Breast epithelium (tissue), 4 donors: ENCODE data around the gene C20orf144. TPM values are rescaled to one million over a fixed set of nuclear protein-coding genes. Genes with fewer than 3 reads are reported as not detected.

ENCODE experiments used
- DNase-seq, 2 donors: peaks; one replicate each; pipeline ENCODE4 v3.0.0-alpha.2; 2019; ENCODE audit warnings: low spot score in 2 of 2
- H3K27ac ChIP-seq, 2 donors: fragments of 200-600 bp; sonication (generic) in 1 of 2; one replicate each; pipeline ENCODE4 v1.5.1; 2016 to 2019; ENCODE audit warnings: mild to moderate bottlenecking in 1 of 2
- H3K27me3 ChIP-seq, 2 donors: fragments of 200-600 bp; sonication (generic) in 1 of 2; one replicate each; pipeline versions ENCODE4 v1.5.1 to v1.6.0; 2017 to 2019; ENCODE audit warnings: control low read depth in 1 of 2, mild to moderate bottlenecking in 1 of 2
- H3K36me3 ChIP-seq: fragments of 200-600 bp; one replicate; pipeline ENCODE4 v1.5.1; 2019
- H3K4me1 ChIP-seq, 2 donors: fragments of 200-600 bp; sonication (generic); one replicate each; pipeline ENCODE4 v1.5.1; 2016 to 2019; ENCODE audit warnings: control low read depth in 1 of 2
- H3K4me3 ChIP-seq, 3 donors: fragments of 200-600 bp; sonication (generic); 1 replicate in 2 of 3; 2 replicates in 1 of 3; pipeline ENCODE4 v1.5.1; 2016 to 2019; ENCODE audit warnings: mild to moderate bottlenecking in 3 of 3, moderate library complexity in 2 of 3
- H3K9me3 ChIP-seq, 2 donors: fragments of 200-600 bp; sonication (generic) in 1 of 2; one replicate each; pipeline ENCODE4 v1.5.1; 2016 to 2019; ENCODE audit warnings: control low read depth in 1 of 2
- CTCF ChIP-seq, 3 donors: fragments of 450-650 bp; IDR thresholded peaks; one replicate each; pipeline ENCODE4 v1.5.1; 2016 to 2017; ENCODE audit warnings: antibody characterized with exemption in 3 of 3, mild to moderate bottlenecking in 3 of 3, moderate library complexity in 3 of 3
- POLR2A ChIP-seq: fragments of 450-650 bp; IDR thresholded peaks from one replicate; pipeline ENCODE4 v1.6.1; 2016; ENCODE audit warnings: antibody characterized with exemption, mild to moderate bottlenecking, moderate library complexity
- POLR2AphosphoS5 ChIP-seq, 3 donors: sonication (generic); formaldehyde crosslinking; IDR thresholded peaks; one replicate each; pipeline ENCODE4 v1.6.1; 2017; ENCODE audit warnings: antibody characterized with exemption in 3 of 3
- intact Hi-C: fragments of 100-400 bp; cut with DNase I; formaldehyde crosslinking; loops from one replicate; pipeline ENCODE4 v1.15.1; 2023; ENCODE audit warnings: low total_unique reads
- total RNA-seq, 3 donors: library from RNA; depleted of rRNA; stranded (reverse); fragments of >200 nt; gene quantifications; one replicate each; pipeline ENCODE4 v1.1.0, GENCODE V29; 2016

C20orf144 gene
- total RNA-seq, 3 donors from 2014 or later: 0.16 to 0.33 (median 0.29) TPM

- no peak for DNase-seq
- Histone ChIP-seq H3K4me3 (no peak overlapping the region), H3K4me1 (peaks cover 0 to 4% of the 10 kb centered on the region in 2 donors), H3K27me3 (no peaks in the 10 kb centered on the region), H3K27ac (peak overlapping the region; percentile 17 to 26), H3K36me3 (no peaks in the 10 kb centered on the region), H3K9me3 (no peaks in the 10 kb centered on the region)
- TF ChIP-seq CTCF (IDR thresholded peaks at IDR 0.05): no peak
- no peak for TF ChIP-seq POLR2AphosphoS5 (IDR thresholded peaks at IDR 0.05)
- no peak for TF ChIP-seq POLR2A
- intact Hi-C loops: no loop called here
These were observed 9.6 kb downstream of the C20orf144 start for GRCh38 chr20:33671573-33672288.

GRCh38 chr20:33672426-33673113 is 10.4 kb downstream of the C20orf144 start:
- no peaks in the 10 kb centered on the region for H3K9me3 ChIP-seq
- peak overlapping the region; percentile 67 to 78 (median 73) for H3K4me3 ChIP-seq
- no peaks in the 10 kb centered on the region for H3K36me3 ChIP-seq
- DNase-seq: no peak
- intact Hi-C loops: no loop called here
- peaks cover 0 to 4% of the 10 kb centered on the region in 2 donors for H3K4me1 ChIP-seq
- TF ChIP-seq POLR2AphosphoS5 (IDR thresholded peaks at IDR 0.05) (no peak), CTCF (IDR thresholded peaks at IDR 0.05) (no peak), POLR2A (no peak)
- no peaks in the 10 kb centered on the region for H3K27me3 ChIP-seq
- H3K27ac ChIP-seq: peak overlapping the region; percentile 10 to 93

GRCh38 chr20:33673114-33673409 is 10.9 kb downstream of the C20orf144 start:
- no peaks in the 10 kb centered on the region for H3K9me3 ChIP-seq
- DNase-seq: no peak
- H3K36me3 ChIP-seq: no peaks in the 10 kb centered on the region
- TF ChIP-seq POLR2AphosphoS5 (IDR thresholded peaks at IDR 0.05) (no peak), POLR2A (no peak), CTCF (IDR thresholded peaks at IDR 0.05) (no peak)
- no peaks in the 10 kb centered on the region for H3K27me3 ChIP-seq
- peak overlapping the region; percentile 84 to 93 for H3K27ac ChIP-seq
- peak overlapping the region; percentile 67 to 78 (median 73) for H3K4me3 ChIP-seq
- intact Hi-C loops: no loop called here
- H3K4me1 ChIP-seq: peaks cover 0 to 4% of the 10 kb centered on the region in 2 donors

GRCh38 chr20:33673410-33674293 is 11.5 kb downstream of the C20orf144 start:
- TF ChIP-seq POLR2A (no peak), CTCF (IDR thresholded peaks at IDR 0.05) (no peak), POLR2AphosphoS5 (IDR thresholded peaks at IDR 0.05) (no peak)
- no peak for DNase-seq

More at GRCh38 chr20:33673410-33674293, 11.5 kb downstream of the C20orf144 start:
- intact Hi-C loops: loop anchor here (2.0 kb wide), 1 partner anchor 61 kb away; no protein-coding TSS in a partner anchor
- Histone ChIP-seq H3K4me3 (peak overlapping the region; percentile 67 to 78 (median 73)), H3K36me3 (no peaks in the 10 kb centered on the region), H3K27me3 (no peaks in the 10 kb centered on the region), H3K27ac (peak overlapping the region; percentile 84 to 93), H3K4me1 (peaks cover 0 to 4% of the 10 kb centered on the region in 2 donors), H3K9me3 (no peaks in the 10 kb centered on the region)
